Naive thymus-derived CD4-positive, alpha-beta T cell (primary cell): ENCODE results near the gene VWA1. TPM values are rescaled to one million over a fixed set of nuclear protein-coding genes. Genes with fewer than 3 reads are reported as not detected.
"Not testable (repeated sequence)": the region's sequence is repeated elsewhere in the genome, so short reads cannot be mapped to it uniquely, and the experiment has no call there.

ENCODE experiments used
- ATAC-seq: fragments of 150-1000 bp; cut with Tn5 transposase; 2 replicates; pipeline ENCODE4 v1.10.0; 2021; ENCODE audit warnings: mild to moderate bottlenecking, moderate library complexity
- CTCF ChIA-PET: fragments of 350-600 bp; sonication (Branson Sonifier 250); formaldehyde crosslinking; loops from one replicate; lab custom pipeline; 2021; ENCODE audit warnings: antibody characterized with exemption; lab: Charles Lee
- POLR2A ChIA-PET: fragments of 350-600 bp; sonication (Branson Sonifier 250); formaldehyde crosslinking; loops from one replicate; lab custom pipeline; 2021; ENCODE audit warnings: antibody characterized with exemption, inconsistent platforms; lab: Charles Lee
- DNase-seq, 9 donors: peaks; one replicate each; pipeline versions ENCODE4 v3.0.0 to v3.0.0-alpha.2; 2020 to 2022; ENCODE audit warnings: mixed read lengths in 1 of 9
- H3K27ac ChIP-seq: one replicate; pipeline ENCODE4 v1.7.0; 2013; ENCODE audit warnings: mild to moderate bottlenecking, low read depth, low read length, moderate library complexity
- H3K27me3 ChIP-seq, 2 donors: one replicate each; pipeline ENCODE4 v1.7.0; 2013; ENCODE audit warnings: low read length in 2 of 2, mild to moderate bottlenecking in 2 of 2, moderate library complexity in 2 of 2; ENCODE audit not compliant: control insufficient read depth in 2 of 2, insufficient read depth in 2 of 2
- H3K36me3 ChIP-seq, 3 experiments: 1 replicate in 2 of 3; 2 replicates in 1 of 3; pipeline ENCODE4 v1.7.0; 2013; ENCODE audit warnings: low read length in 3 of 3, mild to moderate bottlenecking in 3 of 3, moderate library complexity in 1 of 3; ENCODE audit not compliant: insufficient read depth in 3 of 3, control insufficient read depth in 2 of 3
- H3K4me1 ChIP-seq, 2 donors: one replicate each; pipeline ENCODE4 v1.7.0; 2013; ENCODE audit warnings: low read length in 2 of 2, mild to moderate bottlenecking in 2 of 2, moderate library complexity in 1 of 2; ENCODE audit not compliant: control insufficient read depth in 2 of 2, insufficient read depth in 2 of 2
- H3K4me3 ChIP-seq: 2 replicates; pipeline ENCODE4 v1.7.0; 2013; ENCODE audit warnings: mild to moderate bottlenecking, low read length
- H3K9me3 ChIP-seq, 3 experiments: 1 replicate in 2 of 3; 2 replicates in 1 of 3; pipeline ENCODE4 v1.7.0; 2013; ENCODE audit warnings: low read length in 3 of 3; ENCODE audit not compliant: control insufficient read depth in 2 of 3
- H3K27ac Mint-ChIP-seq, 9 donors: one replicate each; pipeline ENCODE4 v1.8.0; 2020 to 2022; ENCODE audit warnings: mixed read lengths in 9 of 9, mild to moderate bottlenecking in 8 of 9, moderate library complexity in 5 of 9, inconsistent platforms in 2 of 9
- H3K27me3 Mint-ChIP-seq, 5 donors: one replicate each; pipeline ENCODE4 v1.8.0; 2021 to 2022; ENCODE audit warnings: mixed read lengths in 5 of 5, mild to moderate bottlenecking in 1 of 5
- H3K36me3 Mint-ChIP-seq, 5 donors: one replicate each; pipeline ENCODE4 v1.8.0; 2020 to 2022; ENCODE audit warnings: mixed read lengths in 5 of 5, mild to moderate bottlenecking in 3 of 5, inconsistent platforms in 1 of 5
- H3K4me1 Mint-ChIP-seq, 7 donors: one replicate each; pipeline ENCODE4 v1.8.0; 2020 to 2022; ENCODE audit warnings: mixed read lengths in 7 of 7, mild to moderate bottlenecking in 3 of 7, inconsistent platforms in 1 of 7
- H3K4me3 Mint-ChIP-seq, 10 donors: one replicate each; pipeline ENCODE4 v1.8.0; 2020 to 2022; ENCODE audit warnings: mild to moderate bottlenecking in 10 of 10, mixed read lengths in 10 of 10, moderate library complexity in 6 of 10, inconsistent platforms in 2 of 10
- H3K9me3 Mint-ChIP-seq, 11 donors: one replicate each; pipeline ENCODE4 v1.8.0; 2020 to 2022; ENCODE audit warnings: mixed read lengths in 11 of 11, mild to moderate bottlenecking in 4 of 11, inconsistent platforms in 1 of 11, moderate library complexity in 1 of 11
- intact Hi-C, 2 donors: fragments of 100-400 bp; cut with micrococcal nuclease; formaldehyde crosslinking; loops; one replicate each; pipeline ENCODE4 v1.15.1; 2023
- polyA plus RNA-seq, 2 donors: library from polyadenylated mRNA; unstranded; fragments of 300-500 nt; fragmentation: Illumina TruSeq; gene quantifications; one replicate each; pipeline ENCODE4 v1.2.3, GENCODE V29; 2021
- total RNA-seq, 6 experiments: library from RNA in 5 of 6; stranded (reverse) in 5 of 6; gene quantifications; 1 replicate in 5 of 6; 2 replicates in 1 of 6; pipeline ENCODE4 v1.2.3 and lab custom pipeline; 2021 to 2026

The VWA1 gene
- total and polyA plus RNA-seq, 7 experiments from 2014 or later = 0.15 to 1.2 TPM; not detected in 5

DNA sequence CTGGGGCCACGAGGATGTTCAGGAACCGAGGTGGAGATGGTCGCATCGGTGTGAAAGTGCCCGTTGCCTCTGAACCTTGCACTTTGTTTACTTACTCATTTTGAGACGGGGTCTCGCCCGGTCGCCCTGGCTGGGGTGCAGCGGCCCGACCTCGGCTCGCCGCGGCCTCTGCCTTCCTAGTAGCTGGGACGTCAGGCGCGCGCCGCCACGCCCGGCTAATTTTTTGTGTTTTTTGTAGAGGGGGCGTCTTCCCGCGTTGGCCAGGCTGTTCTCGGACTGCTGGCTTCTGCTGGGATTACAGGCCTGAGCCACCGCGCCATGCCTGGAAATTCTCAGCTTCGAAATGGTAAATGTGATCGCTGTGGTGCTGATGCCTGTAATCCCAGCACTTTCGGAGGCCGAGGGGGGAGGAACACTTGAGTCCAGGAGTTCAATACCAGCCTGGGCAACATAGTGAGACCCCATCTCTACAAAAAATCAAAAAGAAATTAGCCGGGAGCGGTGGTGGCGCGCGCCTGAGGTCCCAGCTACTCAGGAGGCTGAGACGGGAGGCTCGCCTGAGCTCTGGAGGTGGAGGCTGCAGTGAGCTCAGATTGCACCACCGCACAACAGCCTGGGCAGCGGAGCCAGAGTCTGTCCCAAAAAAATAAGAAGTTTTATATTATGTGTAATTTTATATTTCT is 27.7 kb upstream of the VWA1 start:
- ChIA-PET POLR2A (interaction anchor here (0.6 to 5.6 kb wide), 11 partner anchors 13 to 449 kb away, joined by 3 to 80 read pairs (median 4); partner anchors contain the start of genes AURKAIP1, CCNL2, MIB2 and NOC2L), CTCF (interaction anchor here (0.9 kb wide), 1 partner anchor 33 kb away, joined by 3 read pairs; the partner anchor contains the start of gene AURKAIP1)
- peaks cover 19 to 20% of the 10 kb centered on the region in 2 donors for H3K4me1 ChIP-seq
- Mint-ChIP-seq H3K9me3 (peaks cover 0 to 3% (median 0%) of the 10 kb centered on the region in 11 donors), H3K4me1 (peaks cover 0 to 54% (median 33%) of the 10 kb centered on the region in 7 donors), H3K36me3 (peaks cover 0 to 25% (median 5%) of the 10 kb centered on the region in 5 donors), H3K27ac (peak overlapping the region in 8 of 9 donors; percentile 82 to 95 (median 90)), H3K4me3 (peak overlapping the region; percentile 81 to 95 (median 90)), H3K27me3 (peaks cover 0 to 1% (median 0%) of the 10 kb centered on the region in 5 donors)
- intact Hi-C loops = loop anchor here (1.0 to 10.0 kb wide), 9 partner anchors 8 to 291 kb away; partner anchors contain the start of genes AURKAIP1 (in 2 of the 2), ATAD3A (in 1 of the 2), ATAD3B (in 1 of the 2) and C1orf159 (in 1 of the 2)
- peak overlapping the region; percentile 89 for H3K4me3 ChIP-seq
- H3K27ac ChIP-seq = peak overlapping the region; percentile 89
- no peak for DNase-seq
- H3K36me3 ChIP-seq = peaks cover 8 to 27% (median 12%) of the 10 kb centered on the region in 3 experiments
- H3K9me3 ChIP-seq = no peaks in the 10 kb centered on the region
- ATAC-seq = peak; percentile 22
- H3K27me3 ChIP-seq = no peaks in the 10 kb centered on the region

DNA sequence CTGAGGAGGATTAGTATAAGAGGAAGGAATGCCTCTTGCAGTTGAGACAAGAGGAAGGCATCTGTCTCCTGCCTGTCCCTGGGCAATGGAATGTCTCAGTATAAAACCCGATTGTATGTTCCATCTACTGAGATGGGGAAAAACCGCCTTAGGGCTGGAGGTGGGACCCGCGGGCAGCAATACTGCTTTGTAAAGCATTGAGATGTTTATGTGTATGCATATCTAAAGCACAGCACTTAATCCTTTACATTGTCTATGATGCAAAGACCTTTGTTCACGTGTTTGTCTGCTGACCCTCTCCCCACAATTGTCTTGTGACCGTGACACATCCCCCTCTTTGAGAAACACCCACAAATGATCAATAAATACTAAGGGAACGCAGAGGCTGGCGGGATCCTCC is 25.3 kb upstream of the VWA1 start:
- H3K4me1 ChIP-seq = peaks cover 18 to 19% of the 10 kb centered on the region in 2 donors
- H3K4me3 ChIP-seq, H3K9me3 Mint-ChIP-seq, DNase-seq, H3K27ac ChIP-seq, CTCF ChIA-PET, intact Hi-C loops, H3K27me3 ChIP-seq, H3K9me3 ChIP-seq, H3K27me3 Mint-ChIP-seq, H3K36me3 ChIP-seq, ATAC-seq: not testable (repeated sequence)
- Mint-ChIP-seq H3K4me3 (peak overlapping the region in 2 of 10 donors; percentile 35 to 76), H3K4me1 (peaks cover 0 to 44% (median 24%) of the 10 kb centered on the region in 7 donors), H3K36me3 (peaks cover 0 to 14% (median 4%) of the 10 kb centered on the region in 5 donors), H3K27ac (peak overlapping the region in 1 of 9 donors; percentile 38)
- POLR2A ChIA-PET = interaction anchor here (0.9 to 5.6 kb wide), 2 partner anchors 34 to 236 kb away, joined by 4 to 55 read pairs; partner anchors contain the start of genes AURKAIP1 and TTLL10

DNA sequence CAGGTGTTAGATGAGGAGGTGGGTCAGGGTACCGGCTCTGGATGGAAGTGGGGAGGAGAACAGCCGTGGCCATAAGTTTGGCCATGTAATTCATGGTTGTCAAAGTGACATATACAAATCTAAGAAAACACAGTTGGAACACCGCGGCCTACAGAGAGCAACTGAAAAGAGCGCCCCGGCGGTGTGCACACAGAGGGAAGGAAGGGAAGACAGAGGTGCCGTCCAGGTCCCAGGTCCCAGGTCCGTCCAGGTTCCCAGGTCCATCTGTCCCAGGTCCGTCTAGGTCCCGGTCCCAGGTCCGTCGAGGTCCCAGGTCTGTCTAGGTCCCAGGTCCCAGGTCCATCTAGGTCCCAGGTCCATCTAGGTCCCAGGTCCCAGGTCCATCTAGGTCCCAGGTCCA is 23.9 kb upstream of the VWA1 start:
- no peaks in the 10 kb centered on the region for H3K27me3 ChIP-seq
- DNase-seq (no peak), ATAC-seq (no peak)
- Mint-ChIP-seq H3K9me3 (peaks cover 0 to 2% (median 0%) of the 10 kb centered on the region in 11 donors), H3K27ac (peak overlapping the region in 1 of 9 donors; percentile 2), H3K4me1 (peaks cover 0 to 32% (median 15%) of the 10 kb centered on the region in 7 donors), H3K4me3 (peak overlapping the region in 1 of 10 donors; percentile 34), H3K36me3 (peaks cover 0 to 5% (median 0%) of the 10 kb centered on the region in 5 donors), H3K27me3 (peaks cover 0 to 1% (median 0%) of the 10 kb centered on the region in 5 donors)
- intact Hi-C loops = no loop called here
- CTCF ChIA-PET = no interaction called here
- H3K36me3 ChIP-seq = peaks cover 0 to 4% (median 4%) of the 10 kb centered on the region in 3 experiments
- no peak overlapping the region for H3K4me3 ChIP-seq
- no peaks in the 10 kb centered on the region for H3K9me3 ChIP-seq
- POLR2A ChIA-PET = interaction anchor here (0.6 kb wide), 1 partner anchor 16 kb away, joined by 3 read pairs; no protein-coding TSS in a partner anchor
- no peak overlapping the region for H3K27ac ChIP-seq
- H3K4me1 ChIP-seq = peaks cover 6 to 8% of the 10 kb centered on the region in 2 donors

DNA sequence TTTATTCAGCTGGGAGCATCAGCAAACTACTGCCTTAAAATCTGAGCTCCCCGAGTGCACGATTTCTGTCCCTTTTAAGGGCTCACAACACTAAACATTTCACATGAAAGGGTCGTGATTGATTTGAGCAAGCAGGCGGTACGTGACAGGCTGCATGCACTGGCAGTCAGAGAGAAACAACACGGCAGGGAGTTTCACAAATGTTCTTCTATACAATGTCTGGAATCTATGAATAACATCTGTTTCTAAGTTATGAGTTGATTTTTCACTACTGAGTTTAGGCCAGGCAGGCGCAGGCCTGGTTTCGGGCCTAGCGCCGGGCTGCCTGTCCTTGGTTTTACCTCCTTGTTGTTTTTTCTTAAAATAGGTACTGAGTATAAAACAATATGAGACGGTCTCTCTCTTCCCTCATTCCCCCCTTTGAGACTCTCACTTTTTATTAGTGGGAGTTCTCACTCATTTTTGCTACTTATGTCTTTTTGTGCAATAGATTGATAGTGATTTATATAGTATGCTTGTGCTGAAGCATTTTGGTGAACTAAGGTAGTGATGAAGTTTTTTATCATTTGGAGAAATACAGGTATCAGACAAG is 23.1 kb upstream of the VWA1 start:
- DNase-seq, H3K27me3 Mint-ChIP-seq, H3K4me3 Mint-ChIP-seq, H3K36me3 ChIP-seq, ATAC-seq, POLR2A ChIA-PET, H3K27me3 ChIP-seq, H3K36me3 Mint-ChIP-seq, H3K4me3 ChIP-seq, H3K9me3 ChIP-seq, CTCF ChIA-PET, H3K4me1 ChIP-seq, H3K27ac ChIP-seq, H3K9me3 Mint-ChIP-seq, intact Hi-C loops: not testable (repeated sequence)
- peaks cover 0 to 29% (median 14%) of the 10 kb centered on the region in 7 donors for H3K4me1 Mint-ChIP-seq
- peak overlapping the region in 2 of 9 donors; percentile 43 to 44 for H3K27ac Mint-ChIP-seq

DNA sequence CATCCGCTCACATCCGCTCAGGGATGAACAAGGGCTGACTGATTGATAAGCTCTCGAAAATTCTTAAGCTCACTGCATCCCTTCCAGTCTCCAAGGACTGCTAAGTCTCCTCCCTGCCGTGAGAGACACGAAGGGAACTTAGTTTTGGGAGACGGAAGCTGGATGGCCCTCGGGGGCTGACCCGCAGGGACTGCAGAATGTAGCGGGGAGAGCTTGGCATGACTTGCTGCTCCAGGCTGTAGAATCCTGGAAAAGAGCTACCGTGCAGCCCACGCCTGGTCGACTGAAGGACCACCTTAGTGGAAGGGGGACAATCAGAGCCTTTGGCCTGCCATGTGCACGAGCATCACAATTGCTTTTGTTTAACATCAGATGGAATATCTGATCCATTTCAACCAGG is 19.7 kb upstream of the VWA1 start:
- Mint-ChIP-seq H3K9me3 (peaks cover 0 to 2% (median 0%) of the 10 kb centered on the region in 11 donors), H3K4me1 (peaks cover 0 to 5% (median 4%) of the 10 kb centered on the region in 7 donors), H3K27me3 (peaks cover 0 to 11% (median 0%) of the 10 kb centered on the region in 5 donors), H3K27ac (no peak overlapping the region), H3K36me3 (no peaks in the 10 kb centered on the region), H3K4me3 (no peak overlapping the region)
- DNase-seq = no peak
- intact Hi-C loops = no loop called here
- no peak overlapping the region for H3K27ac ChIP-seq
- H3K9me3 ChIP-seq = no peaks in the 10 kb centered on the region
- no peaks in the 10 kb centered on the region for H3K4me1 ChIP-seq
- CTCF ChIA-PET = no interaction called here
- no peaks in the 10 kb centered on the region for H3K36me3 ChIP-seq
- H3K27me3 ChIP-seq = no peaks in the 10 kb centered on the region
- POLR2A ChIA-PET = interaction anchor here (0.7 kb wide), 1 partner anchor 18 kb away, joined by 6 read pairs; no protein-coding TSS in a partner anchor
- no peak for ATAC-seq
- no peak overlapping the region for H3K4me3 ChIP-seq

DNA sequence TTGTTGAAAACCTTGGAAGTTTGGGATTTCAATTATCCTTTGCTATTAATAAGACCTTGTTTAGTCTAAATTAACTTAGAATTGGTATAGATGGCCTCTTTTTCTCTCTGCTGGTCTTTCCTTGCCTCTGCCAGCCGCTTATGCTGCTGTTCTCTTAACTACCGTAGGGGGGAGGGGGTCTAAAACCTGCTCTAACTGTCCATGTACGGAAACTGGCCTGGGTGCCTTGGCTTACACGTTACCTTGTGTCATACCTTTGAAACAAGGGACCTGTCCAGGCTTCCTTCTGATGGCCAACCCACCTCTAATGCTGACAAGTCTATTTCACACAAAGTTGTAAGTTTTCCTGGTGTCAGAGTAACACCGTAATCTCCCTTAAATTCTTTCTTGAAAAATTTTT is 18.1 kb upstream of the VWA1 start:
- H3K4me1 ChIP-seq, DNase-seq, ATAC-seq, H3K9me3 Mint-ChIP-seq, CTCF ChIA-PET, H3K36me3 Mint-ChIP-seq, H3K4me3 Mint-ChIP-seq, H3K4me1 Mint-ChIP-seq, intact Hi-C loops, H3K4me3 ChIP-seq, H3K36me3 ChIP-seq, H3K9me3 ChIP-seq, H3K27ac ChIP-seq, H3K27me3 ChIP-seq: not testable (repeated sequence)
- POLR2A ChIA-PET = interaction anchor here (0.8 kb wide), 1 partner anchor 112 kb away, joined by 3 read pairs; no protein-coding TSS in a partner anchor
- peaks cover 0 to 18% (median 1%) of the 10 kb centered on the region in 5 donors for H3K27me3 Mint-ChIP-seq
- H3K27ac Mint-ChIP-seq = peak overlapping the region in 3 of 9 donors; percentile 7 to 48 (median 25)
